Nephron (organoid): ENCODE data around the gene IP6K1.

Experiments
- H3K27ac Mint-ChIP-seq, 3 experiments: 2 replicates each; pipeline ENCODE4 v1.8.0; 2020; ENCODE audit warnings: mixed read lengths in 3 of 3, mild to moderate bottlenecking in 2 of 3, moderate library complexity in 1 of 3
- H3K27me3 Mint-ChIP-seq: 2 replicates; pipeline ENCODE4 v1.8.0; 2021; ENCODE audit warnings: low read depth, mild to moderate bottlenecking, moderate library complexity, mixed read lengths
- H3K36me3 Mint-ChIP-seq: 2 replicates; pipeline ENCODE4 v1.8.0; 2020; ENCODE audit warnings: low read depth, mixed read lengths
- H3K4me1 Mint-ChIP-seq: 2 replicates; pipeline ENCODE4 v1.8.0; 2020; ENCODE audit warnings: mixed read lengths
- H3K4me3 Mint-ChIP-seq, 3 experiments: 2 replicates each; pipeline ENCODE4 v1.8.0; 2020; ENCODE audit warnings: mild to moderate bottlenecking in 3 of 3, mixed read lengths in 3 of 3, moderate library complexity in 2 of 3
- H3K9me3 Mint-ChIP-seq: 2 replicates; pipeline ENCODE4 v1.8.0; 2020; ENCODE audit warnings: mixed read lengths
- TF ChIP-seq, protein P1 (sequence below), 3 experiments: fragments of 200-600 bp; sonication (generic); IDR thresholded peaks; one replicate each; pipeline ENCODE4 v1.5.0; 2021; ENCODE audit warnings: antibody characterized with exemption in 3 of 3; ENCODE audit not compliant: unreplicated experiment in 3 of 3

IP6K1 gene

GRCh38 chr3:49794926-49795905 lies 8.9 kb upstream of the IP6K1 start:
- Mint-ChIP-seq H3K4me3 (no peak overlapping the region), H3K27ac (no peak overlapping the region), H3K4me1 (no peaks in the 10 kb centered on the region), H3K27me3 (peaks cover 13% of the 10 kb centered on the region), H3K36me3 (no peaks in the 10 kb centered on the region), H3K9me3 (no peaks in the 10 kb centered on the region)
- TF ChIP-seq, protein P1, sequence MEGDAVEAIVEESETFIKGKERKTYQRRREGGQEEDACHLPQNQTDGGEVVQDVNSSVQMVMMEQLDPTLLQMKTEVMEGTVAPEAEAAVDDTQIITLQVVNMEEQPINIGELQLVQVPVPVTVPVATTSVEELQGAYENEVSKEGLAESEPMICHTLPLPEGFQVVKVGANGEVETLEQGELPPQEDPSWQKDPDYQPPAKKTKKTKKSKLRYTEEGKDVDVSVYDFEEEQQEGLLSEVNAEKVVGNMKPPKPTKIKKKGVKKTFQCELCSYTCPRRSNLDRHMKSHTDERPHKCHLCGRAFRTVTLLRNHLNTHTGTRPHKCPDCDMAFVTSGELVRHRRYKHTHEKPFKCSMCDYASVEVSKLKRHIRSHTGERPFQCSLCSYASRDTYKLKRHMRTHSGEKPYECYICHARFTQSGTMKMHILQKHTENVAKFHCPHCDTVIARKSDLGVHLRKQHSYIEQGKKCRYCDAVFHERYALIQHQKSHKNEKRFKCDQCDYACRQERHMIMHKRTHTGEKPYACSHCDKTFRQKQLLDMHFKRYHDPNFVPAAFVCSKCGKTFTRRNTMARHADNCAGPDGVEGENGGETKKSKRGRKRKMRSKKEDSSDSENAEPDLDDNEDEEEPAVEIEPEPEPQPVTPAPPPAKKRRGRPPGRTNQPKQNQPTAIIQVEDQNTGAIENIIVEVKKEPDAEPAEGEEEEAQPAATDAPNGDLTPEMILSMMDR (IDR thresholded peaks at IDR 0.05; ENCODE audit: unreplicated experiment in 3 of 3), result no peak

- Mint-ChIP-seq H3K9me3 (no peaks in the 10 kb centered on the region), H3K4me3 (no peak overlapping the region), H3K4me1 (no peaks in the 10 kb centered on the region), H3K36me3 (no peaks in the 10 kb centered on the region), H3K27ac (no peak overlapping the region), H3K27me3 (peaks cover 16% of the 10 kb centered on the region)
- TF ChIP-seq, protein P1 (IDR thresholded peaks at IDR 0.05; ENCODE audit: unreplicated experiment in 3 of 3), result no peak
Measured at GRCh38 chr3:49794431-49794830, 8.1 kb upstream of the IP6K1 start.

DNA sequence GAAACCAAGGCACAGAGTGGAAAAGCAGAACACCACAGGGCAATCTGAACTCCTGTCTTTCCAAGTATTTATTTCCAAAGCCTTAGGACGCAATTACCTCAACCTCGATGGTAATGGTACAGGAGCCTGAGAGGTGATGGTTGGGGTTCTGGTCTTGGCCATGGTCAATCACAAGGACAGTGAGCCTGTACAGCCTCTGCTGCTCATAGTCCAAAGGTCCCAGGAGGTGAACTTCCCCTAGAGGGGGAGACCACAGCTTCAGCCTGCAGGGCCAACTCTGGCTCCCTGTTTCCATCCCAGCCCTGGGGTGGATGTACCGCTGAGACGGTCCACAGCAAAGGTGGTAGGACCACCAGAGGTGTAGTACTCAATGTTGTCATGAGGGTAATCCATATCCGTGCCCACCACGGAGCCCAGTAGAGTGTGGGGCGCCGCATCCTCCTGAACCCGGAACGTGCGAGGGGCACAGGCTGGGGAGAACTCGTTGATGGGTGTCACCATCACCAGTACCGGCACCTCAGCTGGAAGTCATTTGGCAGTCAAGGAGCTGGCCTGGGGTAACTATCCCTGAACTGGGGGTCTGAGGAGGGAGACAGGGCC lies 7.2 kb upstream of the IP6K1 start:
- peaks cover 14% of the 10 kb centered on the region for H3K27me3 Mint-ChIP-seq
- H3K36me3 Mint-ChIP-seq, result no peaks in the 10 kb centered on the region
- no peak overlapping the region for H3K27ac Mint-ChIP-seq
- H3K4me1 Mint-ChIP-seq, result no peaks in the 10 kb centered on the region
- H3K9me3 Mint-ChIP-seq, result no peaks in the 10 kb centered on the region
- no peak overlapping the region for H3K4me3 Mint-ChIP-seq
- TF ChIP-seq, protein P1 (IDR thresholded peaks at IDR 0.05; ENCODE audit: unreplicated experiment in 3 of 3), result no peak

GRCh38 chr3:49792371-49793150 lies 6.2 kb upstream of the IP6K1 start:
- Mint-ChIP-seq H3K9me3 (no peaks in the 10 kb centered on the region), H3K4me3 (no peak overlapping the region), H3K36me3 (no peaks in the 10 kb centered on the region), H3K27ac (no peak overlapping the region), H3K4me1 (no peaks in the 10 kb centered on the region), H3K27me3 (peaks cover 10% of the 10 kb centered on the region)
- TF ChIP-seq, protein P1 (IDR thresholded peaks at IDR 0.05; ENCODE audit: unreplicated experiment in 3 of 3), result no peak

DNA sequence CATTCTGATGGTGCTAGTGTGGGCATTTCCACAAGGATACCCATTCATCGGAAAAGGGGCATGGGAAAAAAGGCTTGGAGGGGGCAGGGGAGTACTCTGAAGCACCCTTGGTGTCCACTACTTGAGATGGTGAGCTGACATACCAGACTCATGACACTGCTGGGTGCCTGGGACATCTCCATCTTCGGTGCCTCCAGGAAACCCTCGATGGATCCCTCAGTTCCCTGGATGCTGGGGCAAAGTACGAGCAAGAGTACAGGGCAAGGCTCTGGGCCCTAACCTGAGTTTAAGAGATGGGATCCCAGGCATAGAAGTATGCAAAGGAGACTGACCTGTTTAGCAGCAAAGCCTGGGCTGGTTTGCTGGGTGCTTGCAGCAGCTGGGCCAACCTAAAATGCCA lies 5.2 kb upstream of the IP6K1 start:
- no peaks in the 10 kb centered on the region for H3K9me3 Mint-ChIP-seq
- no peak overlapping the region for H3K4me3 Mint-ChIP-seq
- TF ChIP-seq, protein P1 (IDR thresholded peaks at IDR 0.05; ENCODE audit: unreplicated experiment in 3 of 3), result no peak
- no peaks in the 10 kb centered on the region for H3K4me1 Mint-ChIP-seq
- H3K27me3 Mint-ChIP-seq, result peaks cover 9% of the 10 kb centered on the region
- no peaks in the 10 kb centered on the region for H3K36me3 Mint-ChIP-seq
- no peak overlapping the region for H3K27ac Mint-ChIP-seq
